Measurements from ENCODE around the gene FUT8.

FUT8 gene

DNA sequence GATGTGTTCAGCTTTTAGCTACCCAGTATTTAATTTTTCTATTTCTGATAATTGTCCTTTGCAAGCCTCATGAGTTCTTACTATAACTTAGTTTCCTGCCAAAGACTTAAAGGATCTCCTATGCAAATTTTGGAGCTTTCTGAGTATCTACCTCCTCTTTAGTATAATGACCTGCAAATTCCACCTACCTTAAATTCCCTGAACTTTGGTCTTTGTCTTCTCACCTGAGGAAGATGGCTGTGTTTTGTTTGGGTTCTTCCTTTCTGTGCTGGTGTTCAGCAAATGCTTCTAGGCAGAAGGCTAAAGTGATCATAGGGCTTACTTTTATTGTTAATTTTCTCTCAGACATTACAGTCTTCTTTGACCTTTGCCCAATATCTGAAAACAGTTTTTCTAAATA, 142.8 kb downstream of the FUT8 start:
- Histone ChIP-seq H3K36me3 (ENCODE audit: insufficient read depth, insufficient read length, low read length) (no peaks in the 10 kb centered on the region), H3K4me3 (ENCODE audit: insufficient read length, low read depth) (no peak overlapping the region), H3K9ac (ENCODE audit: insufficient read length, low read depth) (no peak overlapping the region), H3K27me3 (ENCODE audit: insufficient read depth, insufficient read length) (no peaks in the 10 kb centered on the region), H3K4me1 (ENCODE audit: insufficient read depth, insufficient read length) (no peaks in the 10 kb centered on the region), H3K9me3 (ENCODE audit: insufficient read depth, low read length) (no peaks in the 10 kb centered on the region)
- DNase-seq (ENCODE audit: low read depth, low spot score): no peak
- TF ChIP-seq SUZ12 (IDR thresholded peaks at IDR 0.05; ENCODE audit: extremely low read depth, insufficient read depth, insufficient read length) (no peak), ZNF274 (IDR thresholded peaks at IDR 0.05; ENCODE audit: low read depth, low read length) (no peak), YY1 (IDR thresholded peaks at IDR 0.05; ENCODE audit: insufficient read depth, insufficient read length) (no peak)

DNA sequence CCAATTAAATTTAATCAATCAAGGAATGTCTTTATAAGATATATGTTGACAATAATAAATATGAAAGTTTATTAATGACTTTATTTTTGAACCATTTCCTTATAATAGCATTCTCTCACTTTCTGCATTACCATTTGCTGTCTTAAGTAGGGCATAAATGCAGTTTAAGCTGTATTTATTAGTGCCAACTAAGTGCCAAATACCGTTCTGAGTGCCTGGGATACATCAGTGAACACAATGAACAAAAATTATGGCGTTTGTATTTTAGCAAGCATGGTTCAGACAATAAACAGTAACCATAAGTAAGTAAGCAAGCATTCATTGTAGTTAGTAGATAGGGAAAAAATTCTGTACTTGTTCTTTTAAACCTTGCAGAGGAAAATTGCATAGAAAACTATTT, 145.8 kb downstream of the FUT8 start:
- TF ChIP-seq ZNF274 (IDR thresholded peaks at IDR 0.05; ENCODE audit: low read depth, low read length) (no peak), YY1 (IDR thresholded peaks at IDR 0.05; ENCODE audit: insufficient read depth, insufficient read length) (no peak), SUZ12 (IDR thresholded peaks at IDR 0.05; ENCODE audit: extremely low read depth, insufficient read depth, insufficient read length) (no peak)
- no peaks in the 10 kb centered on the region for H3K36me3 ChIP-seq (ENCODE audit: insufficient read depth, insufficient read length, low read length)
- DNase-seq (ENCODE audit: low read depth, low spot score): no peak

DNA sequence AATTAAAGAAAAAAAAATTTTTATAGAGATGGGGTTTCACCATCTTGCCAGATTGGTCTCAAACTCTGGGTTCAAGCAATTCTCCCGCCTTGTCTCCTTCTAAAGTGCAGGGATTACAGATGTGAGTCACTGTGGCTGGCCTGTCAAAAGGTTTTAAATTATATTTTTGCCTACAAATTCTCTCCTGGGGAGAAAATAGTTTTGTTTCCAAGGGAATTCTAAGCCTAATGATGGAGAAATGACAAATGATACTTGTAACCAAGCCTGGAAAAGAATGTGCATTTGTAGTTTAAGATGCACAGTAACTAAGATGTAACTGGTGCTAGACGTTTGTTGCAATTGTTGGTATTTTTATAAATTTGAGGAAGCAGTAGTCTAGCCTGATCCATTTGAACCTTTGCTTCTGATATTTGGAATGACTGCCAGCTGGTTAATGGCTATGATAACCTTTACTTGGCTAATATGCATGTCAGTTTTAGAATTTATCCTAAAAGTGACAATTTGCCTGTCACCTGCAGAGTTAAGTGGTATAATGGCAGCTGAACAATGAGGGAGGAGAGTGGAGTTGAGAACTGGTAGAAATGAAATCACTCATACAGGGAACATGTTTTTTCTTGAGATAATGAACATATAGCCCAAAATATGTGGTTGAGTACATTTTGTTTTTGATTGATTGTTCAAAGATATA, 148.0 kb downstream of the FUT8 start:
- TF ChIP-seq SUZ12 (IDR thresholded peaks at IDR 0.05; ENCODE audit: extremely low read depth, insufficient read depth, insufficient read length): no peak
- no peak for TF ChIP-seq YY1 (IDR thresholded peaks at IDR 0.05; ENCODE audit: insufficient read depth, insufficient read length)
- TF ChIP-seq ZNF274 (IDR thresholded peaks at IDR 0.05; ENCODE audit: low read depth, low read length): no peak
- DNase-seq (ENCODE audit: low read depth, low spot score): no peak
- H3K9ac ChIP-seq (ENCODE audit: insufficient read length, low read depth): no peak overlapping the region
- no peaks in the 10 kb centered on the region for H3K27me3 ChIP-seq (ENCODE audit: insufficient read depth, insufficient read length)
- no peak overlapping the region for H3K4me3 ChIP-seq (ENCODE audit: insufficient read length, low read depth)
- no peaks in the 10 kb centered on the region for H3K9me3 ChIP-seq (ENCODE audit: insufficient read depth, low read length)
- H3K36me3 ChIP-seq (ENCODE audit: insufficient read depth, insufficient read length, low read length): no peaks in the 10 kb centered on the region
- no peaks in the 10 kb centered on the region for H3K4me1 ChIP-seq (ENCODE audit: insufficient read depth, insufficient read length)

More for the DNA sequence above, 145.8 kb downstream of the FUT8 start:
- Histone ChIP-seq H3K9me3 (ENCODE audit: insufficient read depth, low read length) (no peaks in the 10 kb centered on the region), H3K4me1 (ENCODE audit: insufficient read depth, insufficient read length) (no peaks in the 10 kb centered on the region), H3K27me3 (ENCODE audit: insufficient read depth, insufficient read length) (no peaks in the 10 kb centered on the region), H3K4me3 (ENCODE audit: insufficient read length, low read depth) (no peak overlapping the region), H3K9ac (ENCODE audit: insufficient read length, low read depth) (no peak overlapping the region)

DNA sequence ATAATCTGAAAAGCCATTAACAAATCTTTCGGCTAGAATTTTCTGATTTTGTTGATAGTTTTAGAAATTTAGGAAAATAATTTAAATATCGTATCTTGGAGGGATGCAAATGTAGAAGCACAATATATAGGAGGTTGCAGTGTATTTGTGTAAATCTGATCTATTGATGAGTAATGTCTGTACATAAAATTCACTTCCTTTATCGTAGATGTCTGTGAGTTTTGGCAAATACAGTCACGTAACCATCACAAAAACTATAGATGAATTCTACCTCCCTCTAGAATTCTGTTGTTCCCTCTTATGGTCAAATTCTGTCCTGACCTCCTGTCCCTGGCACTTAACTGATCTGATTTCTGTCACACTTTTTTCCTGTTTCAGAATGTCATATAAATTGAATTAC, 151.8 kb downstream of the FUT8 start:
- no peak for TF ChIP-seq YY1 (IDR thresholded peaks at IDR 0.05; ENCODE audit: insufficient read depth, insufficient read length)
- TF ChIP-seq SUZ12 (IDR thresholded peaks at IDR 0.05; ENCODE audit: extremely low read depth, insufficient read depth, insufficient read length): no peak
- no peak for TF ChIP-seq ZNF274 (IDR thresholded peaks at IDR 0.05; ENCODE audit: low read depth, low read length)
- no peak overlapping the region for H3K9ac ChIP-seq (ENCODE audit: insufficient read length, low read depth)
- no peak for DNase-seq (ENCODE audit: low read depth, low spot score)
- no peaks in the 10 kb centered on the region for H3K9me3 ChIP-seq (ENCODE audit: insufficient read depth, low read length)
- H3K27me3 ChIP-seq (ENCODE audit: insufficient read depth, insufficient read length): no peaks in the 10 kb centered on the region
- no peaks in the 10 kb centered on the region for H3K4me1 ChIP-seq (ENCODE audit: insufficient read depth, insufficient read length)
- H3K4me3 ChIP-seq (ENCODE audit: insufficient read length, low read depth): no peak overlapping the region
- H3K36me3 ChIP-seq (ENCODE audit: insufficient read depth, insufficient read length, low read length): no peaks in the 10 kb centered on the region

DNA sequence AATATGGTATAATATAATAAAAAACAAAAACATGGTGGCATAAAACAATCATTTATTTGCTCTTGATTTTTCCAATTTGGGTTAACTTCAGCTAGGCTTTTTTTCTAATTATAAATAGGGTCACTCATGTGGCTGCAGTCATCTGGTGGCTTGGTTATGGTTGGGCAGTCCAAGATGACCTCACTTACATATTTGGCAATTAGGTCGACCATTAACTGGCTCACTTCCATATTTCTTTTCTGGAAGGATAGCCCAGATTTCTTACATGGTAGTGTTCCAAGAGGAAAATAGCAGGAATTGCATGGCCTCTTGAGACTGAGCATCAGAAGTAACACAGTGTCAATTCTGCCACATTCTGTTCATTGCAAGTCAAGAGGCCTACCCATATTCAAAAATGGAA, 153.4 kb downstream of the FUT8 start:
- Histone ChIP-seq H3K27me3 (ENCODE audit: insufficient read depth, insufficient read length) (no peaks in the 10 kb centered on the region), H3K4me1 (ENCODE audit: insufficient read depth, insufficient read length) (no peaks in the 10 kb centered on the region), H3K36me3 (ENCODE audit: insufficient read depth, insufficient read length, low read length) (no peaks in the 10 kb centered on the region), H3K9me3 (ENCODE audit: insufficient read depth, low read length) (no peaks in the 10 kb centered on the region), H3K9ac (ENCODE audit: insufficient read length, low read depth) (no peak overlapping the region), H3K4me3 (ENCODE audit: insufficient read length, low read depth) (no peak overlapping the region)
- TF ChIP-seq YY1 (IDR thresholded peaks at IDR 0.05; ENCODE audit: insufficient read depth, insufficient read length) (no peak), SUZ12 (IDR thresholded peaks at IDR 0.05; ENCODE audit: extremely low read depth, insufficient read depth, insufficient read length) (no peak), ZNF274 (IDR thresholded peaks at IDR 0.05; ENCODE audit: low read depth, low read length) (no peak)
- DNase-seq (ENCODE audit: low read depth, low spot score): no peak

DNA sequence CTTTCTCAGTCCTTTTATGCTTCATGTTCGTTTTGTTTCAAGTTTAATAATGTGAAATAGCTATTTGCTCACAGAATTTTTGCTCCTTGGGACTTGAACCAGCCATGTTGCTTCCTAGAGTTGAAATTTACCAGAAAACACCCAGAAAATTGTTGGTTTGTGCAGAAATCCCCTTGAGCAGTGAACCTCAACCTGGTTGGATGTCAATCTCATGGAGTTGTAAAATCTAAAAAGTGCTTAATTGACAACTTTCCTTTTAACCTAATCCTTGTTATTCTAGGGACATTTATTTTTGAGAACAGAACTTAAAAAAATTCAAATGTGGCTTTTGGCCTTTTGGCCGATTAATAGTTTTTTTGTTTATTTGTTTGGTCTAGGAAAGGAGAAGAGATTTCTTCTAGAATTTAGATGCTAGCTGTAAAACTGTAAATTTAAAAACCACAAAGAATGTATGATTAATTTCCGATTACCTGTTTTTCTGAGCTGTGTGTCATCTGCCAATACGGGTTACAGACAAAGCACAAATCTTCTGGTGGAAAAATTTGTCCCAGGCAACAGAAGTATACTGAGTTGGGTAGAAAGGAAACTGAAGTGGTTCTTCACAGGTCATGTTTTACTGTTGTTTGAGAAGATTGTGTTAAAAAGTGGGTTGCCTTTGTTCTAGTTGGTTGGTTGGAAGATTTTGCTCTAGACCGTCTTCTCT, 154.4 kb downstream of the FUT8 start:
- no peak for DNase-seq (ENCODE audit: low read depth, low spot score)
- TF ChIP-seq SUZ12 (IDR thresholded peaks at IDR 0.05; ENCODE audit: extremely low read depth, insufficient read depth, insufficient read length) (no peak), YY1 (IDR thresholded peaks at IDR 0.05; ENCODE audit: insufficient read depth, insufficient read length) (no peak), ZNF274 (IDR thresholded peaks at IDR 0.05; ENCODE audit: low read depth, low read length) (no peak)
- no peaks in the 10 kb centered on the region for H3K4me1 ChIP-seq (ENCODE audit: insufficient read depth, insufficient read length)
- no peak overlapping the region for H3K4me3 ChIP-seq (ENCODE audit: insufficient read length, low read depth)
- no peak overlapping the region for H3K9ac ChIP-seq (ENCODE audit: insufficient read length, low read depth)
- H3K27me3 ChIP-seq (ENCODE audit: insufficient read depth, insufficient read length): no peaks in the 10 kb centered on the region
- no peaks in the 10 kb centered on the region for H3K36me3 ChIP-seq (ENCODE audit: insufficient read depth, insufficient read length, low read length)
- no peaks in the 10 kb centered on the region for H3K9me3 ChIP-seq (ENCODE audit: insufficient read depth, low read length)

DNA sequence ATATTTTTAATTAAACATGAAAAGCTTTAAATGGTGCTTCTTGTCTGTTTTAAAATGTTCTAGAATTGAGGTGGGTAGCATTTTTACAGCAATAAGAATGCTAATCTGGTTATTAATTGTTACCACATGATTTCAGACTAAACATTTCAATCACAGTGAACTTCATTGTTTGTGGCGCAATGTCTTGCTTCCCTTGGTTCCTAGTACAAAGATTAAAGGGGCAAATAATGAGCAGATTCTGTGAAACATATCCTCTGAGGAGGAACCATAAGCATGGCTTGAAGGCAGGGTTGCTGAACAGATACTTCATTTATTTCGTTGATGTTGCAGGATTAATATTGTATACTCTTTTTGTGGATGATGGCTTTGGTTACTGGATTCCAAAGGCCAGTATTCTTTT, 162.1 kb downstream of the FUT8 start:
- no peak overlapping the region for H3K9ac ChIP-seq (ENCODE audit: insufficient read length, low read depth)
- DNase-seq (ENCODE audit: low read depth, low spot score): no peak
- H3K4me1 ChIP-seq (ENCODE audit: insufficient read depth, insufficient read length): no peaks in the 10 kb centered on the region
- TF ChIP-seq YY1 (IDR thresholded peaks at IDR 0.05; ENCODE audit: insufficient read depth, insufficient read length) (no peak), SUZ12 (IDR thresholded peaks at IDR 0.05; ENCODE audit: extremely low read depth, insufficient read depth, insufficient read length) (no peak), ZNF274 (IDR thresholded peaks at IDR 0.05; ENCODE audit: low read depth, low read length) (no peak)
- H3K4me3 ChIP-seq (ENCODE audit: insufficient read length, low read depth): no peak overlapping the region
- H3K27me3 ChIP-seq (ENCODE audit: insufficient read depth, insufficient read length): no peaks in the 10 kb centered on the region
- no peaks in the 10 kb centered on the region for H3K9me3 ChIP-seq (ENCODE audit: insufficient read depth, low read length)
- H3K36me3 ChIP-seq (ENCODE audit: insufficient read depth, insufficient read length, low read length): no peaks in the 10 kb centered on the region
